NCI-H1436 treated with DMSO at 0.1 percent for 48 hours (cell line): ENCODE results near the gene CNOT8.
"Not testable (repeated sequence)": the region's sequence is repeated elsewhere in the genome, so short reads cannot be mapped to it uniquely, and the experiment has no call there.

Experiments
- DNase-seq: peaks from one replicate; lab custom pipeline; 2025; lab: John Stamatoyannopoulos, UW

The CNOT8 gene

GRCh38 chr5:154835701-154836052 is 22.8 kb upstream of the CNOT8 start:
- DNase-seq: not testable (repeated sequence)

GRCh38 chr5:154836225-154836624 is 22.2 kb upstream of the CNOT8 start:
- no peak for DNase-seq

- no peak for DNase-seq
These were observed 21.2 kb upstream of the CNOT8 start for GRCh38 chr5:154837009-154837901.

- no peak for DNase-seq
These were observed 17.8 kb upstream of the CNOT8 start for GRCh38 chr5:154840435-154841272.

- DNase-seq: no peak
These were observed 17.2 kb upstream of the CNOT8 start for GRCh38 chr5:154841273-154841661.

- DNase-seq: no peak
These were observed 15.5 kb upstream of the CNOT8 start for GRCh38 chr5:154842689-154843530.

- no peak for DNase-seq
These were observed 13.6 kb upstream of the CNOT8 start for GRCh38 chr5:154844809-154845208.

- no peak for DNase-seq
These were observed 9.1 kb upstream of the CNOT8 start for GRCh38 chr5:154849264-154849785.

- DNase-seq: no peak
These were observed 8.6 kb upstream of the CNOT8 start for GRCh38 chr5:154849791-154850201.

GRCh38 chr5:154850255-154851062 is 8.0 kb upstream of the CNOT8 start, which contains the start of gene FAXDC2:
FAXDC2 (minus strand) TSS chr5:154850603; CDS start chr5:154838178, 12,425 bp downstream.
- no peak for DNase-seq

- DNase-seq: no peak
These were observed 7.1 kb upstream of the CNOT8 start for GRCh38 chr5:154851351-154851750.

GRCh38 chr5:154857530-154858296 is 714 bp upstream of the CNOT8 start:
- DNase-seq: peak; percentile 81

GRCh38 chr5:154858972-154859871 is 795 bp downstream of the CNOT8 start:
- DNase-seq: no peak

- DNase-seq: no peak
These were observed 1.7 kb downstream of the CNOT8 start for GRCh38 chr5:154860123-154860522.

- no peak for DNase-seq
These were observed 2.3 kb downstream of the CNOT8 start for GRCh38 chr5:154860765-154861164.

GRCh38 chr5:154861946-154862345 is 3.5 kb downstream of the CNOT8 start:
- DNase-seq: no peak

- DNase-seq: no peak
These were observed 4.3 kb downstream of the CNOT8 start for GRCh38 chr5:154862766-154863165.

- DNase-seq: no peak
These were observed 5.1 kb downstream of the CNOT8 start for GRCh38 chr5:154863291-154864080.
